Keratinocyte (primary cell): ENCODE measurements around the gene MTM1. TPM values are rescaled to one million over a fixed set of nuclear protein-coding genes. Genes with fewer than 3 reads are reported as not detected.

Experiments used
- DNase-seq: peaks from one replicate; pipeline ENCODE4 v3.0.0-alpha.2; 2011; ENCODE audit warnings: low read depth, missing footprints, low spot score
- FAIRE-seq: peaks from 2 replicates; lab custom pipeline; 2011; peaks lifted over from hg19 to GRCh38; lab: Jason Lieb, UNC
- H2AFZ ChIP-seq: 2 replicates; pipeline ENCODE4 v1.6.0; 2012; ENCODE audit warnings: low read length, control low read depth, inconsistent platforms; ENCODE audit not compliant: control insufficient read depth
- H3K27ac ChIP-seq: 2 replicates; pipeline ENCODE4 v1.5.1; 2011; ENCODE audit warnings: low read length; ENCODE audit not compliant: control insufficient read depth, insufficient read depth
- H3K27me3 ChIP-seq: 3 replicates; pipeline ENCODE4 v1.6.0; 2011; ENCODE audit warnings: low read length; ENCODE audit not compliant: control insufficient read depth, insufficient read depth; ENCODE audit errors: extremely low read depth
- H3K36me3 ChIP-seq, 2 experiments: 2 replicates in 1 of 2; 3 replicates in 1 of 2; pipeline ENCODE4 v1.5.1; 2011; ENCODE audit warnings: low read length in 2 of 2, mild to moderate bottlenecking in 1 of 2; ENCODE audit not compliant: control insufficient read depth in 2 of 2, insufficient read depth in 2 of 2; ENCODE audit errors: extremely low read depth in 1 of 2
- H3K4me1 ChIP-seq: 3 replicates; pipeline ENCODE4 v1.5.1; 2011; ENCODE audit warnings: low read length; ENCODE audit not compliant: control insufficient read depth, insufficient read depth; ENCODE audit errors: extremely low read depth
- H3K4me2 ChIP-seq: 3 replicates; pipeline ENCODE4 v1.6.0; 2011; ENCODE audit warnings: low read depth, low read length; ENCODE audit not compliant: control insufficient read depth, insufficient read depth; ENCODE audit errors: extremely low read depth
- H3K4me3 ChIP-seq, 3 experiments: fragments of 200-600 bp in 1 of 3; sonication (generic) in 1 of 3; 2 replicates in 2 of 3; 3 replicates in 1 of 3; pipeline ENCODE4 v1.5.1; 2011 to 2016; ENCODE audit warnings: low read length in 3 of 3, mild to moderate bottlenecking in 3 of 3, control low read depth in 2 of 3, inconsistent platforms in 1 of 3, low read depth in 1 of 3, mixed read lengths in 1 of 3, mixed run types in 1 of 3, moderate library complexity in 1 of 3; ENCODE audit not compliant: control insufficient read depth in 2 of 3, insufficient read depth in 2 of 3; ENCODE audit errors: extremely low read depth in 1 of 3
- H3K79me2 ChIP-seq: 2 replicates; pipeline ENCODE4 v1.6.0; 2012; ENCODE audit warnings: low read length; ENCODE audit not compliant: control insufficient read depth, insufficient read depth
- H3K9ac ChIP-seq: 3 replicates; pipeline ENCODE4 v1.6.0; 2011; ENCODE audit warnings: low read length; ENCODE audit not compliant: control insufficient read depth, insufficient read depth; ENCODE audit errors: extremely low read depth
- H3K9me1 ChIP-seq: 3 replicates; pipeline ENCODE4 v1.6.0; 2011; ENCODE audit warnings: low read length; ENCODE audit not compliant: control insufficient read depth, insufficient read depth; ENCODE audit errors: extremely low read depth
- H3K9me3 ChIP-seq: 2 replicates; pipeline ENCODE4 v1.5.1; 2012; ENCODE audit warnings: low read depth, low read length; ENCODE audit not compliant: control insufficient read depth
- H4K20me1 ChIP-seq: 3 replicates; pipeline ENCODE4 v1.6.0; 2011; ENCODE audit warnings: low read length; ENCODE audit not compliant: control insufficient read depth, insufficient read depth; ENCODE audit errors: extremely low read depth
- EZH2 ChIP-seq: IDR thresholded peaks from one replicate; pipeline ENCODE4 v1.6.1; 2012; ENCODE audit warnings: inconsistent platforms, mild to moderate bottlenecking, low read length, moderate library complexity
- dilution Hi-C: fragments of 300-500 bp; cut with MboI; formaldehyde crosslinking; loops from one replicate; pipeline ENCODE4 v1.7.0; 2020; ENCODE audit warnings: low sequenced_read_pairs; ENCODE audit not compliant: extremely low pct_ligation_motif_present
- polyA plus RNA-seq, 5 experiments: library from polyadenylated mRNA; depleted of rRNA in 3 of 5; stranded (reverse) in 3 of 5; stranded (forward) in 1 of 5; unstranded in 1 of 5; fragments of >200 nt; gene quantifications; 1 replicate in 1 of 5; 2 replicates in 3 of 5; 3 replicates in 1 of 5; pipeline versions ENCODE4 v1.2.1 to v1.2.3, GENCODE V29; 2011 to 2012; ENCODE audit warnings: missing spikeins in 2 of 5, low read depth in 1 of 5, low replicate concordance in 1 of 5
- TF ChIP-seq, protein P1 (sequence below), 3 experiments: IDR thresholded peaks in 1 of 3; conservative IDR thresholded peaks in 1 of 3; optimal IDR thresholded peaks in 1 of 3; 2 replicates in 2 of 3; 3 replicates in 1 of 3; pipeline versions ENCODE3 to v1.5.1; 2011; ENCODE audit warnings: low read length in 3 of 3, mild to moderate bottlenecking in 3 of 3, moderate library complexity in 2 of 3, control low read depth in 1 of 3, inconsistent platforms in 1 of 3; ENCODE audit not compliant: insufficient read depth in 2 of 3; ENCODE audit errors: extremely low read depth in 1 of 3

MTM1 gene
- polyA plus RNA-seq, 1 donor (not counting 4 experiments of a cell fraction or from before 2014, with no cell fraction given) = 13.9 TPM

DNA sequence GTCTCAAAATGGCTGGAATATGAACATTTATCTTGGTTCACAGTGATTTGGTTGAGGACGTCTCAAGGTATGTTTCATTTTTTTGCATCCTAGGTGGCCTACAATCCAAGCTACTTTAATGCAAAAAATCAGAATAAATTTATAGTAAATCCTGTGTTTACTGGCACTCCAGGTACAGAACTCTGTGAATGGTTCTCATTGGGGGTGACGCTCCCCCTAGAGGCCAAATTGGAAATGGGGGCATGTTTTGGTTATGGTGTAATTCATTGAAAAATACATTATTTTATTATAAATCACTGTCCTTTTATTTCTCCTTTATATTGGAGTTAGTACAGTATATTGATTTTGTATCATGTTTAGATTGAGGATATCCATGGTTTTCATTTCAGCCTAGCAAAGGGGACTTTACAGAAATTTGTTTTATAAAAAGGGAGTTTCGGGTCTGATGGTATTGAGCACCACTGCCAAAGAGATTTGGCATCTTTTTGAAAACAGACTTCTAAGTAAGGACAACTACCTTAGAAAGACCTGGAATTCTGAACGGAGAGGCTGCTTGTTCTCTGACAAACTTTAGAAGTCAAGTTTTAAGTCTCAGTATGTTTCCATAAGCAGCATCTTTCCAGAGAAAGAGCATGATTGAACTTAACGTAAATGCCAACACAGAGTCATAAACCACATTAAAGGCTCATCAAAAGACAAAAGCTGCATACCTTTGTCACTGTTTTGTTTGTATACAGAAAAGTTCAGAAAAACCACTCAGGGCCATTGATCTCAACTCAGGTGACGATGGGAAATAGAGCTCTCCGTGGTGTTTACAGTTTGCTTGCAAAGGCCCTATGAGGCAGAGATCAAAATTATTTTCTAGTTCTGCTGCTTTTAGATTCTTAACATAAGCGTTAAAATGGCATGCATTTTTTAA, 19.4 kb downstream of the MTM1 start:
- H3K4me1 ChIP-seq = no peaks in the 10 kb centered on the region
- H3K36me3 ChIP-seq = no peaks in the 10 kb centered on the region
- H3K27ac ChIP-seq = no peak overlapping the region
- H3K4me3 ChIP-seq = no peak overlapping the region
- FAIRE-seq (peak; percentile 44), DNase-seq (no peak)
- no peaks in the 10 kb centered on the region for H4K20me1 ChIP-seq
- H2AFZ ChIP-seq = no peak overlapping the region
- H3K27me3 ChIP-seq = no peaks in the 10 kb centered on the region
- peaks cover 10% of the 10 kb centered on the region for H3K79me2 ChIP-seq
- no peaks in the 10 kb centered on the region for H3K9me3 ChIP-seq
- dilution Hi-C loops = no loop called here
- H3K4me2 ChIP-seq = no peak overlapping the region
- TF ChIP-seq, protein P1, sequence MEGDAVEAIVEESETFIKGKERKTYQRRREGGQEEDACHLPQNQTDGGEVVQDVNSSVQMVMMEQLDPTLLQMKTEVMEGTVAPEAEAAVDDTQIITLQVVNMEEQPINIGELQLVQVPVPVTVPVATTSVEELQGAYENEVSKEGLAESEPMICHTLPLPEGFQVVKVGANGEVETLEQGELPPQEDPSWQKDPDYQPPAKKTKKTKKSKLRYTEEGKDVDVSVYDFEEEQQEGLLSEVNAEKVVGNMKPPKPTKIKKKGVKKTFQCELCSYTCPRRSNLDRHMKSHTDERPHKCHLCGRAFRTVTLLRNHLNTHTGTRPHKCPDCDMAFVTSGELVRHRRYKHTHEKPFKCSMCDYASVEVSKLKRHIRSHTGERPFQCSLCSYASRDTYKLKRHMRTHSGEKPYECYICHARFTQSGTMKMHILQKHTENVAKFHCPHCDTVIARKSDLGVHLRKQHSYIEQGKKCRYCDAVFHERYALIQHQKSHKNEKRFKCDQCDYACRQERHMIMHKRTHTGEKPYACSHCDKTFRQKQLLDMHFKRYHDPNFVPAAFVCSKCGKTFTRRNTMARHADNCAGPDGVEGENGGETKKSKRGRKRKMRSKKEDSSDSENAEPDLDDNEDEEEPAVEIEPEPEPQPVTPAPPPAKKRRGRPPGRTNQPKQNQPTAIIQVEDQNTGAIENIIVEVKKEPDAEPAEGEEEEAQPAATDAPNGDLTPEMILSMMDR (optimal IDR thresholded peaks at IDR 0.05 in 1 of 3, IDR thresholded peaks at IDR 0.05 in 1 of 3, conservative IDR thresholded peaks at IDR 0.05 in 1 of 3; ENCODE audit: extremely low read depth in 1 of 3, insufficient read depth in 2 of 3, low read length in 3 of 3) = peak; percentile 17 to 52 (median 43)
- TF ChIP-seq EZH2 = no peak
- H3K9ac ChIP-seq = no peak overlapping the region
- no peaks in the 10 kb centered on the region for H3K9me1 ChIP-seq

DNA sequence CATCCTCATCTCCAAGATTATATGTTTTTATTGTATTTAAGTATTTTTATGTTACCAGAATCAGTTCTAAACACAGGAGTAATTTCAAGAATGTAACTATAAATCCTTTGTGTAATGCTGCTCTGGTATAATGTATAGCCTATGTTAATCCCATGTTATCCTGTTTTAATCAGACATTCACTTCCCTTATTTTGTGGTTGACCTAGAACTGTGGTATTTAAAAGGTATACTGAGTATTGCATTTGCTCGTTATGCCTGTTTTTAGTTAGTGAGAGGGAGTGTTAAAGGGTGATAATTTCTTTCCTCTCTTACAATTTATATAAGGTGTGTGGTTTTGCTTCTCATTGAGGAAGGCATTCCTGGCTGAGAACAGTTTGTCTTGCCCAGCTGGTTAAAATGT, 26.2 kb downstream of the MTM1 start:
- Histone ChIP-seq H3K4me2 (no peak overlapping the region), H2AFZ (no peak overlapping the region), H4K20me1 (no peaks in the 10 kb centered on the region), H3K9ac (no peak overlapping the region), H3K9me1 (no peaks in the 10 kb centered on the region), H3K27me3 (no peaks in the 10 kb centered on the region), H3K36me3 (peaks cover 0 to 3% of the 10 kb centered on the region in 2 experiments), H3K4me1 (no peaks in the 10 kb centered on the region), H3K79me2 (no peaks in the 10 kb centered on the region), H3K9me3 (no peaks in the 10 kb centered on the region), H3K27ac (no peak overlapping the region), H3K4me3 (no peak overlapping the region)
- no peak for TF ChIP-seq EZH2
- TF ChIP-seq, protein P1 (optimal IDR thresholded peaks at IDR 0.05 in 1 of 3, IDR thresholded peaks at IDR 0.05 in 1 of 3, conservative IDR thresholded peaks at IDR 0.05 in 1 of 3; ENCODE audit: extremely low read depth in 1 of 3, insufficient read depth in 2 of 3, low read length in 3 of 3) = no peak
- dilution Hi-C loops = no loop called here
- DNase-seq (no peak), FAIRE-seq (no peak)
